ENCODE measurements around the gene PRKG1.

- TF ChIP-seq CTCF (IDR thresholded peaks at IDR 0.05) (no peak), POLR2AphosphoS5 (IDR thresholded peaks at IDR 0.05; ENCODE audit: insufficient read depth in 1 of 2, low read depth in 1 of 2) (no peak)
These were observed 637.2 kb downstream of the PRKG1 start for GRCh38 chr10:51711519-51711891.
